ENCODE results near the gene SLC16A9.
"Not testable (repeated sequence)": the region's sequence is repeated elsewhere in the genome, so short reads cannot be mapped to it uniquely, and the experiment has no call there.

The SLC16A9 gene

GRCh38 chr10:59672150-59672875, 37.3 kb downstream of the SLC16A9 start:
- Mint-ChIP-seq H3K4me3 (no peak overlapping the region), H3K27me3 (no peaks in the 10 kb centered on the region), H3K4me1 (ENCODE audit: low read depth) (no peaks in the 10 kb centered on the region), H3K36me3 (no peaks in the 10 kb centered on the region), H3K27ac (no peak overlapping the region), H3K9me3 (ENCODE audit: low read depth) (no peaks in the 10 kb centered on the region)

GRCh38 chr10:59670269-59670668, 39.4 kb downstream of the SLC16A9 start:
- no peaks in the 10 kb centered on the region for H3K27me3 Mint-ChIP-seq
- peaks cover 3% of the 10 kb centered on the region for H3K9me3 Mint-ChIP-seq (ENCODE audit: low read depth)
- no peaks in the 10 kb centered on the region for H3K36me3 Mint-ChIP-seq
- H3K27ac Mint-ChIP-seq = no peak overlapping the region
- H3K4me1 Mint-ChIP-seq (ENCODE audit: low read depth) = no peaks in the 10 kb centered on the region
- no peak overlapping the region for H3K4me3 Mint-ChIP-seq

GRCh38 chr10:59668096-59668495, 41.6 kb downstream of the SLC16A9 start:
- peaks cover 3% of the 10 kb centered on the region for H3K9me3 Mint-ChIP-seq (ENCODE audit: low read depth)
- H3K36me3 Mint-ChIP-seq = no peaks in the 10 kb centered on the region
- H3K27me3 Mint-ChIP-seq = no peaks in the 10 kb centered on the region
- H3K4me1 Mint-ChIP-seq (ENCODE audit: low read depth) = no peaks in the 10 kb centered on the region
- H3K4me3 Mint-ChIP-seq = no peak overlapping the region
- no peak overlapping the region for H3K27ac Mint-ChIP-seq

DNA sequence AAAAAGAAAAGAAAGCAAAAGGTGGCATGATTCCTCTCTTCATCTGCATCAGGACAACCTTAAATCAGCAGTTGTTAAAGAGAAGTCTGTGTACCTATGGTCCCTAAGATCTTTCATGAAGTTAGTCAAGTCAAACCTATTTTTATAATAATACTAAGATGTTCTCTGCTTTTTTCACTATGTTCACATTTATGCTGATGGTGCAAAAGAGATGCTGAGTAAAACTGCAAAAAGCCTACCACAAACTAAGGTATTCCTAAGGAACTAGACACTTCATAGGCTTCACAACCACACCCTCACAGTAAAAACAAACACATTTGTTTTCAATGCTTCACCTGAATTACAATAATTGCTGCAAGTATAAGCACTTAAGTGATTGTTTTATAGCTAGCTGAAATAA, 43.3 kb downstream of the SLC16A9 start:
- Mint-ChIP-seq H3K4me1 (ENCODE audit: low read depth) (no peaks in the 10 kb centered on the region), H3K36me3 (no peaks in the 10 kb centered on the region), H3K27me3 (no peaks in the 10 kb centered on the region), H3K27ac (no peak overlapping the region), H3K4me3 (no peak overlapping the region), H3K9me3 (ENCODE audit: low read depth) (peaks cover 3% of the 10 kb centered on the region)

- H3K27ac Mint-ChIP-seq; H3K4me3 Mint-ChIP-seq; H3K27me3 Mint-ChIP-seq; H3K9me3 Mint-ChIP-seq (ENCODE audit: low read depth); H3K36me3 Mint-ChIP-seq; H3K4me1 Mint-ChIP-seq (ENCODE audit: low read depth): not testable (repeated sequence)
These were observed 46.4 kb downstream of the SLC16A9 start for GRCh38 chr10:59663213-59663612.

DNA sequence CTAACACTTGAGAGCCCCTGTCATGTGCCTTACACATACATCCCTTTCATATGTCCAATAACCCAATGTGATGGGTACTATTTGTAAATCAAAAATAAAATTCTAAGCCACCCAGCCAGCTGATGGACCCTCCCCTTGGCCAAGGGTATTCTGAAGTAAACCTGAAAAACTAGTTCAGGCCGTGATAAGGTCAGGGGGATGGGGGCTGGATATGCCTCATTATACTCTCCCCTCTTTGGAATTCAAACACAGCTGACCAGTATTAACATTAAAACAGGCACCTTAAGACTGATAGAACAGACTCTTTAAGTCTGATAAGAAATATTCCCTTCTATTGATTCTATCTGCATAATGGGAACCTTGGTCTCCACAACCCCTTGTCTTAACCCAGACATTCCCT, 51.9 kb downstream of the SLC16A9 start:
- no peaks in the 10 kb centered on the region for H3K9me3 Mint-ChIP-seq (ENCODE audit: low read depth)
- peaks cover 3% of the 10 kb centered on the region for H3K27me3 Mint-ChIP-seq
- H3K27ac Mint-ChIP-seq = no peak overlapping the region
- H3K4me3 Mint-ChIP-seq = no peak overlapping the region
- no peaks in the 10 kb centered on the region for H3K36me3 Mint-ChIP-seq
- H3K4me1 Mint-ChIP-seq (ENCODE audit: low read depth) = peaks cover 9% of the 10 kb centered on the region

GRCh38 chr10:59655309-59655708, 54.3 kb downstream of the SLC16A9 start:
- Mint-ChIP-seq H3K36me3 (no peaks in the 10 kb centered on the region), H3K27me3 (peaks cover 3% of the 10 kb centered on the region), H3K27ac (no peak overlapping the region), H3K4me3 (no peak overlapping the region), H3K4me1 (ENCODE audit: low read depth) (peaks cover 9% of the 10 kb centered on the region), H3K9me3 (ENCODE audit: low read depth) (no peaks in the 10 kb centered on the region)

DNA sequence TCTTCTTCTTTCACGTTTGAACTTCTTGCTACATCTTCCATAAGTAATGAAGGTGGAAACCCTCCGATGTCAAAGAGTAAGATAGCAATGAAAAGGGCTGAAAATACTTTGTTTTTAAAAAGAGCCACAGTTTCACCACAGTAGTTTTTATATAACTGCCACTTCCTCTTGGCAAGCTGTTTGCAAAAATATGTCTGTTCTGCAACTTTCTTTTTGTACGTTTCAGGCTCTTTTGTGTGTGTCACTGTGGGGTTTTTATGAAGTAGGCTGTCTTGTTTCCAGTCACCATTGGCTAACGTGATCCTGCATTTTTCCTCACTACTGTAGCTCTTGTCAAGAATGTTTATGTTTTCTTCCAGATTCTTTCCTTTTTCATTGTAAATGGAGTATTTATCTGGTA, 55.6 kb downstream of the SLC16A9 start:
- no peaks in the 10 kb centered on the region for H3K27me3 Mint-ChIP-seq
- no peaks in the 10 kb centered on the region for H3K9me3 Mint-ChIP-seq (ENCODE audit: low read depth)
- peaks cover 9% of the 10 kb centered on the region for H3K4me1 Mint-ChIP-seq (ENCODE audit: low read depth)
- H3K36me3 Mint-ChIP-seq = no peaks in the 10 kb centered on the region
- no peak overlapping the region for H3K27ac Mint-ChIP-seq
- no peak overlapping the region for H3K4me3 Mint-ChIP-seq

- Mint-ChIP-seq H3K4me3 (no peak overlapping the region), H3K9me3 (ENCODE audit: low read depth) (no peaks in the 10 kb centered on the region), H3K4me1 (ENCODE audit: low read depth) (peaks cover 9% of the 10 kb centered on the region)
These were observed 57.7 kb downstream of the SLC16A9 start for GRCh38 chr10:59651902-59652301.

DNA sequence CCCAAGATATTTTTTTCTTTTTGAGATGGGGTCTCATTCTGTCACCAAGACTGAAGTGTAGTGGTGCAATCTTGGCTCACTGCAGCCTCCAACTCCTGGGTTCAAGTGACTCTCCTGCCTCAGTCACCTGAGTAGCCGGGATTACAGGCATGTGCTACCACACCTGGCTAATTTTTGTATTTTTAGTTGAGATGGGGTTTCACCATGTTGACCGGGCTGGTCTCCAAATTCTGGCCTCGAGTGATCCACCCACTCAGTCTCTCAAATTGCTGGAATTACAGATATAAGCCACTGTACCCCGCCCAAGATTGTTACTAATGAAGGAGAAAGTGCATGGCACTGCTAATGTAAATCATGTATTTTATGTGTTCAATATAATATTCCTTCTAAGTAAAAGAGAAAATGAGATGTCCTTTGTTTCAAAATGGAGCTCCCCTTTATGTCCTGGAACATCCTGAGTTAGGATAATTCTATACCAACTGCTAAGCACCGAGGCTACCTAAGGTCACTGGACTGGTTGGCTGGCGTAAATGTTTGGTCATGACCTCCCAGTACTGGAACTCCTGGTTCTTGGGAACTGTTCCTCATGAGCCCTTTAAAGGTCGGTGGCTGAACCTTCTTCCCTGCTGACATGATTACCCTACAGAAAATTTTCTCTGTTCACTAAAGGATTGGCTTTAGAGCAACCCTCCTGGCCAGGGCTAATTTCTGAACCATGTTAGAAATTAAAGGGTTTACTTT, 59.9 kb downstream of the SLC16A9 start:
- H3K36me3 Mint-ChIP-seq = no peaks in the 10 kb centered on the region
- no peak overlapping the region for H3K4me3 Mint-ChIP-seq
- H3K9me3 Mint-ChIP-seq (ENCODE audit: low read depth) = peaks cover 8% of the 10 kb centered on the region
- H3K4me1 Mint-ChIP-seq (ENCODE audit: low read depth) = peaks cover 9% of the 10 kb centered on the region
- H3K27ac Mint-ChIP-seq = no peak overlapping the region
- peaks cover 1% of the 10 kb centered on the region for H3K27me3 Mint-ChIP-seq

More at GRCh38 chr10:59651902-59652301, 57.7 kb downstream of the SLC16A9 start:
- no peaks in the 10 kb centered on the region for H3K27me3 Mint-ChIP-seq
- H3K27ac Mint-ChIP-seq = no peak overlapping the region
- H3K36me3 Mint-ChIP-seq = no peaks in the 10 kb centered on the region

DNA sequence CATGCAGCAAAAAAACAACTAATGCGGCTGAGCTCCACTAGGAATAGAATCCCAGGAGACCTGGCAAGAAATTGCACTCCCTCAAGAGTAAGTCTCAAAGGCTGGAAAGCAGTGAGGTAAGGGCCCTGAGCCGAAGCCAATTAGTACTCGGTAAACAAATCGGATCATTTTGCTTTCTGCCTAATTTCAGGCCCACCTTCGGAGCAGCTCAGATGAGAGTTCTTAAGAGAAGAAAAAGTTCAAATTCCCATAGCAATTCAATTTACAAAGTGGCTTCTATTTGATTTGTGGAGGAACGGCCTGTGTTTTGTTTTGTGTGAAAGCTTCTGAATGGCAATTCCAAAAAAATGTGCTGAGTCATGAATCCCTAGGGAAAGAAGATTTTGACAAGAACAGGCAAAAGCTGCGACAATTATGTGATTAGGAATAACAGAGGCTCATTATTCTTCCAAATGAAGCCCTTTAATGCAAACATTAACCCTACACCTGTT, 60.9 kb downstream of the SLC16A9 start:
- H3K4me1 Mint-ChIP-seq (ENCODE audit: low read depth) = peaks cover 3% of the 10 kb centered on the region
- H3K27me3 Mint-ChIP-seq = peaks cover 1% of the 10 kb centered on the region
- H3K9me3 Mint-ChIP-seq (ENCODE audit: low read depth) = peaks cover 8% of the 10 kb centered on the region

DNA sequence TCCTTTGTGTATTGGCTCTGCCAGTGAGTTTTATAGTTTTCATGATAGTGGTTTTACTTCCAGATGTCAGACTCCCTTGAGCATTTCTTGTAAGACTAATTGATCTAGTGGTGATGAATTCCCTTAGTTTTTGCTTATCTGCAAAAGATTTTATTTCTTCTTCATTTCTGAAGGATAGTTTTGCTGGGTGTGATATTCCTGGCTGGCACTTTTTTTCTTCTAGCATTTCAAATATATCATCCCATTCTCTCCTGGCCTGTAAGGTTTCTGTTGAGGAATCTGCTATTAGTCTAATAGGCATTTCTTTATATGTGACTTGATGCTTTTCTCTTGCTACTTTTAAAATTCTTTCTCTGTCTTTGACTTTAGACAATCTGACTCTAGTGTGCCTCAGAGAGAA, 64.8 kb downstream of the SLC16A9 start:
- Mint-ChIP-seq H3K27ac (no peak overlapping the region), H3K27me3 (peaks cover 1% of the 10 kb centered on the region), H3K4me1 (ENCODE audit: low read depth) (no peaks in the 10 kb centered on the region)

More for the DNA sequence above, 60.9 kb downstream of the SLC16A9 start:
- Mint-ChIP-seq H3K36me3 (no peaks in the 10 kb centered on the region), H3K4me3 (no peak overlapping the region), H3K27ac (no peak overlapping the region)

GRCh38 chr10:59641688-59642087, 68.0 kb downstream of the SLC16A9 start:
- not testable (repeated sequence) for H3K9me3 Mint-ChIP-seq (ENCODE audit: low read depth); H3K27ac Mint-ChIP-seq; H3K4me3 Mint-ChIP-seq

More for the DNA sequence above, 64.8 kb downstream of the SLC16A9 start:
- H3K36me3 Mint-ChIP-seq = no peaks in the 10 kb centered on the region
- H3K4me3 Mint-ChIP-seq = no peak overlapping the region
- H3K9me3 Mint-ChIP-seq (ENCODE audit: low read depth) = peaks cover 8% of the 10 kb centered on the region

GRCh38 chr10:59635502-59636290, 74.0 kb downstream of the SLC16A9 start:
- Mint-ChIP-seq H3K4me3 (no peak overlapping the region), H3K9me3 (ENCODE audit: low read depth) (no peaks in the 10 kb centered on the region), H3K4me1 (ENCODE audit: low read depth) (no peaks in the 10 kb centered on the region), H3K27me3 (peaks cover 7% of the 10 kb centered on the region), H3K36me3 (no peaks in the 10 kb centered on the region), H3K27ac (no peak overlapping the region)

More at GRCh38 chr10:59641688-59642087, 68.0 kb downstream of the SLC16A9 start:
- H3K4me1 Mint-ChIP-seq (ENCODE audit: low read depth); H3K27me3 Mint-ChIP-seq; H3K36me3 Mint-ChIP-seq: not testable (repeated sequence)

GRCh38 chr10:59634102-59634501, 75.5 kb downstream of the SLC16A9 start:
- no peaks in the 10 kb centered on the region for H3K4me1 Mint-ChIP-seq (ENCODE audit: low read depth)
- H3K27me3 Mint-ChIP-seq = peaks cover 7% of the 10 kb centered on the region
- H3K4me3 Mint-ChIP-seq = no peak overlapping the region
- H3K36me3 Mint-ChIP-seq = no peaks in the 10 kb centered on the region
- H3K9me3 Mint-ChIP-seq (ENCODE audit: low read depth) = no peaks in the 10 kb centered on the region
- no peak overlapping the region for H3K27ac Mint-ChIP-seq

All from activated naive CD8-positive, alpha-beta T cell (primary cell).